HUES48 (cell line): ENCODE data around the gene ARHGEF33.

ENCODE experiments used
- H3K27ac ChIP-seq: one replicate; pipeline ENCODE4 v1.7.0; 2013; ENCODE audit warnings: low read depth, low read length, inconsistent platforms
- H3K27me3 ChIP-seq: 2 replicates; pipeline ENCODE4 v1.6.1; 2013; ENCODE audit warnings: mild to moderate bottlenecking, low read length; ENCODE audit not compliant: control insufficient read depth, insufficient read depth
- H3K36me3 ChIP-seq: 2 replicates; pipeline ENCODE4 v1.6.1; 2013; ENCODE audit warnings: low read length; ENCODE audit not compliant: control insufficient read depth, insufficient read depth
- H3K4me1 ChIP-seq: 2 replicates; pipeline ENCODE4 v1.6.1; 2013; ENCODE audit warnings: mild to moderate bottlenecking, low read length; ENCODE audit not compliant: control insufficient read depth, insufficient read depth
- H3K4me3 ChIP-seq: 2 replicates; pipeline ENCODE4 v1.5.1; 2013; ENCODE audit warnings: mild to moderate bottlenecking, low read depth, low read length
- H3K9ac ChIP-seq: 2 replicates; pipeline ENCODE4 v1.6.1; 2013; ENCODE audit warnings: mild to moderate bottlenecking, low read depth, low read length, moderate library complexity
- H3K9me3 ChIP-seq: 2 replicates; pipeline ENCODE4 v1.6.1; 2013; ENCODE audit warnings: low read length; ENCODE audit not compliant: control insufficient read depth, insufficient read depth

ARHGEF33 gene

GRCh38 chr2:38889575-38889974, at the start of gene ARHGEF33:
ARHGEF33 (plus strand) TSS chr2:38889875; CDS start chr2:38919448, 29,573 bp downstream.
- H3K4me1 ChIP-seq = no peaks in the 10 kb centered on the region
- H3K27me3 ChIP-seq = no peaks in the 10 kb centered on the region
- no peak within 1 kb of the TSS for H3K9ac ChIP-seq
- no peak within 1 kb of the TSS for H3K27ac ChIP-seq
- H3K9me3 ChIP-seq = no peaks in the 10 kb centered on the region
- no peaks in the 10 kb centered on the region for H3K36me3 ChIP-seq
- H3K4me3 ChIP-seq = no peak within 1 kb of the TSS

- Histone ChIP-seq H3K4me3 (no peak overlapping the region), H3K36me3 (peaks cover 66% of the 10 kb centered on the region), H3K27ac (no peak overlapping the region), H3K9ac (no peak overlapping the region), H3K9me3 (no peaks in the 10 kb centered on the region), H3K27me3 (no peaks in the 10 kb centered on the region), H3K4me1 (no peaks in the 10 kb centered on the region)
These were observed 39.6 kb upstream of the ARHGEF33 start for GRCh38 chr2:38850045-38850444.

- Histone ChIP-seq H3K9me3 (no peaks in the 10 kb centered on the region), H3K27ac (no peak overlapping the region), H3K27me3 (no peaks in the 10 kb centered on the region), H3K4me3 (no peak overlapping the region), H3K36me3 (peaks cover 84% of the 10 kb centered on the region), H3K4me1 (no peaks in the 10 kb centered on the region), H3K9ac (no peak overlapping the region)
These were observed 33.5 kb upstream of the ARHGEF33 start for GRCh38 chr2:38856165-38856564.

GRCh38 chr2:38862476-38862875, 27.2 kb upstream of the ARHGEF33 start:
- Histone ChIP-seq H3K9me3 (no peaks in the 10 kb centered on the region), H3K4me1 (no peaks in the 10 kb centered on the region), H3K9ac (no peak overlapping the region), H3K36me3 (peaks cover 65% of the 10 kb centered on the region), H3K4me3 (no peak overlapping the region), H3K27ac (no peak overlapping the region), H3K27me3 (no peaks in the 10 kb centered on the region)

GRCh38 chr2:38863061-38863695, 26.5 kb upstream of the ARHGEF33 start:
- Histone ChIP-seq H3K27me3 (no peaks in the 10 kb centered on the region), H3K9ac (no peak overlapping the region), H3K9me3 (no peaks in the 10 kb centered on the region), H3K36me3 (peaks cover 59% of the 10 kb centered on the region), H3K27ac (peak overlapping the region; percentile 59), H3K4me1 (no peaks in the 10 kb centered on the region), H3K4me3 (no peak overlapping the region)

- Histone ChIP-seq H3K36me3 (peaks cover 24% of the 10 kb centered on the region), H3K4me3 (no peak overlapping the region), H3K9ac (no peak overlapping the region), H3K4me1 (no peaks in the 10 kb centered on the region), H3K27me3 (no peaks in the 10 kb centered on the region), H3K27ac (no peak overlapping the region), H3K9me3 (no peaks in the 10 kb centered on the region)
These were observed 22.8 kb upstream of the ARHGEF33 start for GRCh38 chr2:38866773-38867443.

- H3K9me3 ChIP-seq = no peaks in the 10 kb centered on the region
- H3K27me3 ChIP-seq = no peaks in the 10 kb centered on the region
- H3K27ac ChIP-seq = no peak overlapping the region
- no peak overlapping the region for H3K9ac ChIP-seq
- 0 out of 2 replicates have a peak, but pooled peaks cover 5% of the 10 kb centered on the region for H3K4me1 ChIP-seq
- H3K36me3 ChIP-seq = peaks cover 7% of the 10 kb centered on the region
- H3K4me3 ChIP-seq = no peak overlapping the region
These were observed 18.2 kb upstream of the ARHGEF33 start for GRCh38 chr2:38871432-38871831.

- no peak overlapping the region for H3K27ac ChIP-seq
- no peaks in the 10 kb centered on the region for H3K36me3 ChIP-seq
- 0 out of 2 replicates have a peak, but pooled peaks cover 5% of the 10 kb centered on the region for H3K4me1 ChIP-seq
- H3K9ac ChIP-seq = no peak overlapping the region
- no peaks in the 10 kb centered on the region for H3K9me3 ChIP-seq
- H3K27me3 ChIP-seq = no peaks in the 10 kb centered on the region
- no peak overlapping the region for H3K4me3 ChIP-seq
These were observed 15.9 kb upstream of the ARHGEF33 start for GRCh38 chr2:38873763-38874162.

- peak overlapping the region; percentile 39 for H3K27ac ChIP-seq
- peak overlapping the region; percentile 80 for H3K9ac ChIP-seq
- H3K4me1 ChIP-seq = 0 out of 2 replicates have a peak, but pooled peaks cover 5% of the 10 kb centered on the region
These were observed 14.5 kb upstream of the ARHGEF33 start for GRCh38 chr2:38875227-38875575.

GRCh38 chr2:38875576-38876367, 13.9 kb upstream of the ARHGEF33 start, which contains the start of the genes DHX57 and MORN2:
DHX57 (minus strand) TSS chr2:38875934; CDS start chr2:38868405, 7,529 bp downstream.
MORN2 (plus strand) TSS chr2:38875976.
- Histone ChIP-seq H3K4me1 (0 out of 2 replicates have a peak, but pooled peaks cover 5% of the 10 kb centered on the region), H3K9ac (peak within 1 kb of the TSS; percentile 80), H3K4me3 (peak within 1 kb of the TSS; percentile 99), H3K36me3 (no peaks in the 10 kb centered on the region), H3K27ac (peak within 1 kb of the TSS; percentile 39), H3K27me3 (no peaks in the 10 kb centered on the region), H3K9me3 (no peaks in the 10 kb centered on the region)

More at GRCh38 chr2:38875227-38875575, 14.5 kb upstream of the ARHGEF33 start:
- H3K27me3 ChIP-seq = no peaks in the 10 kb centered on the region
- no peaks in the 10 kb centered on the region for H3K36me3 ChIP-seq
- H3K4me3 ChIP-seq = peak overlapping the region; percentile 99
- H3K9me3 ChIP-seq = no peaks in the 10 kb centered on the region
